Smooth muscle cell (in vitro differentiated cells): ENCODE measurements around the gene APEX1. TPM values are rescaled to one million over a fixed set of nuclear protein-coding genes. Genes with fewer than 3 reads are reported as not detected.
A peak's percentile ranks its signal among the peaks of the same experiment; 100 is the strongest.

Experiments
- DNase-seq: peaks from one replicate; lab custom pipeline; 2025; ENCODE audit not compliant: unreplicated experiment; lab: John Stamatoyannopoulos, UW
- H2AFZ ChIP-seq: fragments of 200-600 bp; sonication (generic); 2 replicates; pipeline ENCODE4 v1.6.0; 2016; ENCODE audit warnings: antibody characterized with exemption, low read depth, mild to moderate bottlenecking
- H3F3A ChIP-seq: fragments of 200-600 bp; sonication (generic); 2 replicates; pipeline ENCODE4 v1.6.0; 2017; ENCODE audit warnings: antibody characterized with exemption, low read depth
- H3K27ac ChIP-seq: fragments of 200-600 bp; sonication (generic); 2 replicates; pipeline ENCODE4 v1.5.1; 2016; ENCODE audit warnings: low read depth, mild to moderate bottlenecking
- H3K27me3 ChIP-seq: fragments of 200-600 bp; sonication (generic); 2 replicates; pipeline ENCODE4 v1.6.1; 2016; ENCODE audit warnings: low read depth, mild to moderate bottlenecking
- H3K36me3 ChIP-seq: fragments of 200-600 bp; sonication (generic); 2 replicates; pipeline ENCODE4 v1.5.1; 2016; ENCODE audit warnings: low read depth
- H3K4me1 ChIP-seq: fragments of 200-600 bp; sonication (generic); 2 replicates; pipeline ENCODE4 v1.5.1; 2016; ENCODE audit warnings: low read depth
- H3K4me2 ChIP-seq: fragments of 200-600 bp; sonication (generic); 2 replicates; pipeline ENCODE4 v1.6.0; 2016; ENCODE audit warnings: mild to moderate bottlenecking
- H3K4me3 ChIP-seq: fragments of 200-600 bp; sonication (generic); 2 replicates; pipeline ENCODE4 v1.5.1; 2016; ENCODE audit warnings: mild to moderate bottlenecking
- H3K79me2 ChIP-seq: fragments of 200-600 bp; sonication (generic); 2 replicates; pipeline ENCODE4 v1.6.0; 2016; ENCODE audit warnings: low read depth, mild to moderate bottlenecking
- H3K9ac ChIP-seq: fragments of 200-600 bp; sonication (generic); 2 replicates; pipeline ENCODE4 v1.6.0; 2016; ENCODE audit warnings: low read depth
- H3K9me3 ChIP-seq: fragments of 200-600 bp; sonication (generic); replicated peaks from 2 replicates; pipeline ENCODE4 v1.5.1; 2016; ENCODE audit warnings: low read depth
- H4K20me1 ChIP-seq: fragments of 200-600 bp; sonication (generic); 2 replicates; pipeline ENCODE4 v1.6.0; 2016; ENCODE audit warnings: low read depth
- WGBS: methylation state at CpG from one replicate; pipeline ENCODE4 v1.1.7; 2016; ENCODE audit warnings: low lambda C conversion rate; 5-methylcytosine and 5-hydroxymethylcytosine counted together
- polyA plus RNA-seq: library from polyadenylated mRNA; unstranded; fragments of >200 nt; fragmentation: Nextera tagmentation; extraction: Ambion mirVana; gene quantifications from 2 replicates; pipeline ENCODE4 v1.2.1, GENCODE V29; 2016
- total RNA-seq: library from RNA; depleted of rRNA; stranded (reverse); fragments of >200 nt; gene quantifications from 2 replicates; pipeline ENCODE4 v1.2.3, GENCODE V29; 2014
- TF ChIP-seq, protein P1 (sequence below): fragments of 200-600 bp; sonication (generic); IDR thresholded peaks from 2 replicates; pipeline ENCODE4 v1.5.1; 2017; ENCODE audit warnings: borderline replicate concordance, mild to moderate bottlenecking, antibody characterized with exemption; ENCODE audit not compliant: insufficient read depth, poor library complexity, severe bottlenecking

The APEX1 gene
- total RNA-seq (51.2 and 81.6 TPM in 2 replicates), polyA plus RNA-seq (116 and 118 TPM in 2 replicates)

DNA sequence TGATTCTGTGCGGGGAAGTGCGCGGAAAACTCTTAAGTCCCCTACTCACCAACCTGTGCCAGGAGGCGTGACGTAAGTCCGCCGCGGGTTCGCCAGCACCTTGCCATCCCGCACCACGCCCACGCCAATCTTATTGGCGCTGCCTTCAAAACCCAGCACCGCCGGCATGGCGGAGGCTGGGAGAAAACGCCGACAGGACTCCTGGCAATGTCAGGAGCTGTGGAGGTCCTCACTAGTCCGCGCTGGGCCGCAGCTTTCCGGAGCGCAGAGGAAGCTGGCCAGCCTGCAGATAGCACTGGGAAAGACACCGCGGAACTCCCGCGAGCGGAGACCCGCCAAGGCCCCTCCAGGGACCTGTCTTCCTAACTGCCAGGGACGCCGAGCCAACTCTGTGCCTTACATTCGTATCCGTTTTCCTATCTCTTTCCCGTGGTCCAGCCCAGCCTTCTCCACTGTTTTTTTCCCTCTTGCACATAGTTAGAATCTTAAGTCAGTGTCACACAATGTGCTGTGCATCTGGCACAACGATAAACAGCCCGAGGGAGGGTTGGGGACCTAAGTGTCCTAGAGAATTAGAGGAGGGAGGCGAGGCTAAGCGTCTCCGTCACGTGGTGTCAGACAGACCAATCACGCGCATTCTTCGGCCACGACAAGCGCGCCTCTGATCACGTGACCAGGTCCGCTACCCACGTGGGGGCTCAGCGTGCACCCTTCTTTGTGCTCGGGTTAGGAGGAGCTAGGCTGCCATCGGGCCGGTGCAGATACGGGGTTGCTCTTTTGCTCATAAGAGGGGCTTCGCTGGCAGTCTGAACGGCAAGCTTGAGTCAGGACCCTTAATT, at the start of gene APEX1, which contains the start of gene OSGEP:
APEX1 (plus strand) TSS at position 711 of the 839 bp plus-strand sequence. CDS start 420 bp downstream, outside the sequence.
OSGEP (minus strand) TSS at position 297 of the 839 bp plus-strand sequence; CDS start at position 168, 129 bp downstream.
- H3K9ac ChIP-seq: peak within 1 kb of the TSS; percentile 91
- peaks cover 19% of the 10 kb centered on the region for H3K4me1 ChIP-seq
- peak within 1 kb of the TSS; percentile 93 for H3K27ac ChIP-seq
- H3F3A ChIP-seq: peaks cover 9% of the 10 kb centered on the region
- no peaks in the 10 kb centered on the region for H3K9me3 ChIP-seq
- H3K4me2 ChIP-seq: peak within 1 kb of the TSS; percentile 93
- WGBS: under 1% methylated on average over 56 of the region's 56 CpGs
- peak; percentile 86 for DNase-seq
- no peaks in the 10 kb centered on the region for H3K36me3 ChIP-seq
- TF ChIP-seq, protein P1, sequence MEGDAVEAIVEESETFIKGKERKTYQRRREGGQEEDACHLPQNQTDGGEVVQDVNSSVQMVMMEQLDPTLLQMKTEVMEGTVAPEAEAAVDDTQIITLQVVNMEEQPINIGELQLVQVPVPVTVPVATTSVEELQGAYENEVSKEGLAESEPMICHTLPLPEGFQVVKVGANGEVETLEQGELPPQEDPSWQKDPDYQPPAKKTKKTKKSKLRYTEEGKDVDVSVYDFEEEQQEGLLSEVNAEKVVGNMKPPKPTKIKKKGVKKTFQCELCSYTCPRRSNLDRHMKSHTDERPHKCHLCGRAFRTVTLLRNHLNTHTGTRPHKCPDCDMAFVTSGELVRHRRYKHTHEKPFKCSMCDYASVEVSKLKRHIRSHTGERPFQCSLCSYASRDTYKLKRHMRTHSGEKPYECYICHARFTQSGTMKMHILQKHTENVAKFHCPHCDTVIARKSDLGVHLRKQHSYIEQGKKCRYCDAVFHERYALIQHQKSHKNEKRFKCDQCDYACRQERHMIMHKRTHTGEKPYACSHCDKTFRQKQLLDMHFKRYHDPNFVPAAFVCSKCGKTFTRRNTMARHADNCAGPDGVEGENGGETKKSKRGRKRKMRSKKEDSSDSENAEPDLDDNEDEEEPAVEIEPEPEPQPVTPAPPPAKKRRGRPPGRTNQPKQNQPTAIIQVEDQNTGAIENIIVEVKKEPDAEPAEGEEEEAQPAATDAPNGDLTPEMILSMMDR: no peak
- peak within 1 kb of the TSS; percentile 73 for H3K4me3 ChIP-seq
- no peaks in the 10 kb centered on the region for H4K20me1 ChIP-seq
- H2AFZ ChIP-seq: peak within 1 kb of the TSS; percentile 45
- no peaks in the 10 kb centered on the region for H3K27me3 ChIP-seq
- peaks cover 34% of the 10 kb centered on the region for H3K79me2 ChIP-seq

DNA sequence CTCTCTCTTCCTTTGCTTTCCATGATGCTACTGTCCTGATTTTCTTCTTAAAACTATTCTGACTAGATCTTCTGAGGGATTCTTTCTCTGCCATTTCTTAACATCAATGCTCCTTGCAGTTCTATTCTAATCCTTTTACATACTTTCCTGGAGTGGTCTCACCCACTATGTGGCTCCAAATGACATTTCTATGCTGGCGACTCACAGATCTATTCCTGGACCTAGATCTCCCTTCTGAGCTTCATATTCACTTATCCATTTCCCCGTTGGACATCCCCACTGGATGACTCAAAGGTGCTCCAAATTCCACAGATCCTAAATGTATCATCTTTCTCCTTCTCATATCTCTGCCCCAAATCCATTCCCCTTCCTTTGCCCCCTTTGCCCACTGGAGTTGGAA, 45.8 kb upstream of the APEX1 start:
- DNase-seq: no peak
- Histone ChIP-seq H2AFZ (no peak overlapping the region), H3K9me3 (no peaks in the 10 kb centered on the region), H3K27ac (peak overlapping the region; percentile 48), H3K79me2 (peaks cover 18% of the 10 kb centered on the region), H3F3A (no peaks in the 10 kb centered on the region), H3K4me1 (peaks cover 5% of the 10 kb centered on the region), H3K9ac (no peak overlapping the region), H3K36me3 (peaks cover 7% of the 10 kb centered on the region), H3K27me3 (no peaks in the 10 kb centered on the region), H3K4me2 (peak overlapping the region; percentile 35), H4K20me1 (peaks cover 4% of the 10 kb centered on the region), H3K4me3 (no peak overlapping the region)
- 39% methylated on average over 2 of the region's 2 CpGs for WGBS
- TF ChIP-seq, protein P1: no peak

DNA sequence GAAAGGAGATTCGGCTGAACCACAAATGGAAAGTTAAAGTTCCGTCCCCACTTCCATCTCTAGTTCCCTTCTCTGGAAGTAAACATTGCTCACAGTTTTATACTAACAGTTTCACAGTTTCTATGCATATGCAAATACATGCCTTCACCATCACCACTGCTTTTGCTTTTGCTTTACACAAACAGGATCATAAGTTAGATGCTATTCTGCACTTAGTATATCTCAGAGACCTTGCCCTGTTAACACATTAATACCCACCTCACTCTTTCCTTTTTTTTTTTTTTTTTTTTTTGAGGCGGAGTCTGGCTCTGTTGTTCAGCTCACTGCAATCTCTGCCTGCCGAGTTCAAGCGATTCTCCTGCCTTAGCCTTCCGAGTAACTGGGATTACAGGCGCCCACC, 42.6 kb upstream of the APEX1 start:
- Histone ChIP-seq H3K27ac (peak overlapping the region; percentile 66), H3K4me3 (peak overlapping the region; percentile 87), H3K79me2 (peaks cover 13% of the 10 kb centered on the region), H3K4me2 (peak overlapping the region; percentile 84), H3K4me1 (peaks cover 5% of the 10 kb centered on the region), H3K27me3 (no peaks in the 10 kb centered on the region), H2AFZ (peak overlapping the region; percentile 88), H3K36me3 (no peaks in the 10 kb centered on the region), H3K9me3 (no peaks in the 10 kb centered on the region), H4K20me1 (peaks cover 4% of the 10 kb centered on the region), H3F3A (no peaks in the 10 kb centered on the region), H3K9ac (peak overlapping the region; percentile 72)
- TF ChIP-seq, protein P1: no peak
- DNase-seq: no peak
- 12% methylated on average over 7 of the region's 7 CpGs for WGBS
